ENCODE results near the gene ISCA1. TPM values are rescaled to one million over a fixed set of nuclear protein-coding genes. Genes with fewer than 3 reads are reported as not detected.

The ISCA1 gene
- total RNA-seq, result 10 to 100 TPM; 33.4 to 35.6 TPM
- polyA plus RNA-seq, result 55.1 TPM

DNA sequence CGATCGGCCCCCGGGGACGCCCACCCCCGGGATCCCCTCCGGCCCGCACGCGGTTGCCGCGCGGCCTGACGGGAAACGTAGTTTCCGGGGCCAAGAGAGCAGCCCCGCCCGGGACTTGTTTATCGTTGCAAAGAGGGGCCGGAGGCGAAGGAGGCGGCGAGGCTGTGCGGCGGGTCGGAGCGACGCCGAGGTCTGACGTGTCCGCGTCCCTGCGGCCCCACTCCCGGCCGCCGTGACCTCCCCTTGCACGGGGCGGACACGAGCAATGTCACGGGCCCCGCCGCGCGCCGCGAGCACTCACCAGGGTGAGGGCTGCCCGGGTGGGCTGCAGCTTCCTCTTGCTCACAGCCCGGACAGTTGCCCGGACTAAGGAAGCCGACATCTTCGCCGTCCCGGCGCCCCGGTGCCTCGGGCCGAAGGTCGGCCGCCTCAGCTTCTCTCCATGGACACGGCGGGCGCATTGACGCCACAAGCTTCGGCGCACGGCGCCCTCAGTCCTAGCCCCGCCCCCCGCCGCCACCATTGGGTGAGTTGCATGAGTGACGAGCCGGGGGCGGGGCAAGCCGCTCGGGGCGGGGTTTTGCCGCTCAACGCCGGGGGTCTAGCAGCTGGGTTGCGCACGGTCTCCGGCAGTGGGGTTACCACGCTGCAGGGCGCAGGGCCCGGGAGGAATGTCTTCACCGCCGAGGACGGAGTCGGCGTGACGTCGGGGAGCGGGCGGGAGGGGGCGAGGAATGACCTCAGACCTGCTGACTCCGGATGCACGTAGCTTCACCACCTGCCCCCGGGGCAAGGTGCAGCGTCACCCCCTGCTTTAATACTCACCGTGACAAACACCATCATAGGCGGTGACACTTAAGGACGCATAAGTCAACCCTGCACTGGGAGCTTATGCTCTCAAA, at the start of gene ISCA1:
ISCA1 (minus strand) TSS at position 462 of the 902 bp plus-strand sequence; CDS start at position 382, 80 bp downstream.
- peaks cover 0 to 39% (median 0%) of the 10 kb centered on the region in 3 donors for H3K36me3 Mint-ChIP-seq
- H3K9me3 ChIP-seq (ENCODE audit: low read length), result no peaks in the 10 kb centered on the region
- H3K36me3 ChIP-seq (ENCODE audit: insufficient read depth, low read length), result no peaks in the 10 kb centered on the region
- peak within 1 kb of the TSS; percentile 89 to 99 (median 96) for H3K27ac Mint-ChIP-seq
- H3K27ac ChIP-seq (ENCODE audit: low read depth, low read length), result peak within 1 kb of the TSS; percentile 95
- peak; percentile 97 to 100 (median 99) for DNase-seq
- peak within 1 kb of the TSS; percentile 95 for H3K4me3 ChIP-seq (ENCODE audit: low read length)
- H3K27me3 ChIP-seq (ENCODE audit: insufficient read depth, low read length, poor library complexity, severe bottlenecking), result no peaks in the 10 kb centered on the region
- peaks cover 35 to 53% (median 45%) of the 10 kb centered on the region in 3 donors for H3K4me1 Mint-ChIP-seq
- peaks cover 25% of the 10 kb centered on the region for H3K4me1 ChIP-seq (ENCODE audit: insufficient read depth, low read length)
- POLR2A ChIA-PET, result interaction anchor here (0.6 to 1.6 kb wide), 8 partner anchors 13 to 1692 kb away, joined by 3 to 7 read pairs (median 3); partner anchors contain the start of genes CDK20, GAS1 and TUT7
- no peaks in the 10 kb centered on the region for H3K9me3 Mint-ChIP-seq
- H3K4me3 Mint-ChIP-seq, result peak within 1 kb of the TSS; percentile 87 to 97 (median 93)
- H3K27me3 Mint-ChIP-seq, result no peaks in the 10 kb centered on the region
- CTCF ChIA-PET, result interaction anchor here (0.7 to 1.1 kb wide), 3 partner anchors 9 to 51 kb away, joined by 3 read pairs; no protein-coding TSS in a partner anchor

GRCh38 chr9:86330186-86330585, 47.8 kb upstream of the ISCA1 start:
- no peak overlapping the region for H3K27ac Mint-ChIP-seq

DNA sequence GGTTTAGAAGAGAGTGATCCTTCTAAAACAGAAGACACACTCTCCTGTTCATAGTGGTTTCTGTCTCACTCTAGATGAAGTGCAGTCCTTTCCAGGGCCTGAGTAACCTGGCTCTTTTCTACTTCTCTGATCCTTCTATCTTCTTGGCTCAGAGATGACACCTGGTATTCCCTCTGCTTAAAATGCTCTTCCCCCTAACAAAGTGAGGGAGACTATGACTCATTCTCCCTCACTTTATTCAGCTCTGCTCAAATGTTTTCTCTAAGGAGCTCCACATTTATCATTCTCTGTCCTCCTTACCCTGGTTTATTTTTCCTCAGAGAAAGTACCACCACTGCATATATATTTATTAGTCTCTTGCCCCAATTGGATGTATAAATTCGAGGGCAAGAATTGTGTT, 47.3 kb upstream of the ISCA1 start:
- H3K27ac Mint-ChIP-seq, result peak overlapping the region in 2 of 8 donors; percentile 41 to 47
- no peaks in the 10 kb centered on the region for H3K9me3 ChIP-seq (ENCODE audit: low read length)
- no peaks in the 10 kb centered on the region for H3K4me1 ChIP-seq (ENCODE audit: insufficient read depth, low read length)
- peaks cover 41% of the 10 kb centered on the region for H3K36me3 ChIP-seq (ENCODE audit: insufficient read depth, low read length)
- H3K27me3 Mint-ChIP-seq, result no peaks in the 10 kb centered on the region
- DNase-seq, result no peak
- ChIA-PET CTCF (no interaction called here), POLR2A (no interaction called here)
- no peak overlapping the region for H3K4me3 Mint-ChIP-seq
- peaks cover 0 to 2% (median 0%) of the 10 kb centered on the region in 5 donors for H3K9me3 Mint-ChIP-seq
- no peaks in the 10 kb centered on the region for H3K27me3 ChIP-seq (ENCODE audit: insufficient read depth, low read length, poor library complexity, severe bottlenecking)
- H3K27ac ChIP-seq (ENCODE audit: low read depth, low read length), result no peak overlapping the region
- H3K4me1 Mint-ChIP-seq, result peaks cover 19 to 35% (median 25%) of the 10 kb centered on the region in 3 donors
- H3K36me3 Mint-ChIP-seq, result peaks cover 26 to 84% (median 39%) of the 10 kb centered on the region in 3 donors
- H3K4me3 ChIP-seq (ENCODE audit: low read length), result no peak overlapping the region

More at GRCh38 chr9:86330186-86330585, 47.8 kb upstream of the ISCA1 start:
- POLR2A ChIA-PET, result no interaction called here
- H3K27me3 Mint-ChIP-seq, result no peaks in the 10 kb centered on the region
- no peak for DNase-seq
- H3K9me3 ChIP-seq (ENCODE audit: low read length), result no peaks in the 10 kb centered on the region
- H3K9me3 Mint-ChIP-seq, result peaks cover 0 to 2% (median 0%) of the 10 kb centered on the region in 5 donors
- CTCF ChIA-PET, result no interaction called here
- H3K27me3 ChIP-seq (ENCODE audit: insufficient read depth, low read length, poor library complexity, severe bottlenecking), result no peaks in the 10 kb centered on the region
- no peaks in the 10 kb centered on the region for H3K4me1 ChIP-seq (ENCODE audit: insufficient read depth, low read length)
- no peak overlapping the region for H3K4me3 ChIP-seq (ENCODE audit: low read length)
- no peak overlapping the region for H3K27ac ChIP-seq (ENCODE audit: low read depth, low read length)
- H3K4me1 Mint-ChIP-seq, result peaks cover 19 to 35% (median 25%) of the 10 kb centered on the region in 3 donors
- H3K4me3 Mint-ChIP-seq, result no peak overlapping the region
- peaks cover 39% of the 10 kb centered on the region for H3K36me3 ChIP-seq (ENCODE audit: insufficient read depth, low read length)
- peaks cover 31 to 83% (median 38%) of the 10 kb centered on the region in 3 donors for H3K36me3 Mint-ChIP-seq

DNA sequence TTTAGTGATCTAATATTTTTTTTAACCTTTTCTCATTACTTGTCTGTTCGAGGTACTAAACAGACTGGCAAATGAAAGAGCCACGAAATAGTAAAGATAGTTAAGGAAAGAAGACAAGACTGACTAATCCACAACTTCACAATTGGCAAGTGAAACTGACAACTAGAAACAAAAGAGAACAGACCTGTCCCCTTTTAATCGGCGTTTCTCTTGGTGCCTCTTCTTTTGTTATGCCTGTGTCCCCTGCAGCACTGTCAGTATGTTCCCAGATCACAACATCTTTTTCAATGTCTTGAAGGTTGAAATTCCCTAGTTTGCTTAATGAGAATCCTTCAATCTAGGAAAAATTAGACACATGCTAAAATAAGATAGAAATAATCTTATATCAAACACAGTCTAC, 45.8 kb upstream of the ISCA1 start:
- Mint-ChIP-seq H3K4me3 (no peak overlapping the region), H3K9me3 (peaks cover 0 to 1% (median 0%) of the 10 kb centered on the region in 5 donors), H3K36me3 (peaks cover 15 to 85% (median 36%) of the 10 kb centered on the region in 3 donors), H3K27ac (peak overlapping the region in 1 of 8 donors; percentile 66), H3K4me1 (peaks cover 17 to 41% (median 23%) of the 10 kb centered on the region in 3 donors), H3K27me3 (peaks cover 0 to 1% of the 10 kb centered on the region in 2 donors)
- H3K4me1 ChIP-seq (ENCODE audit: insufficient read depth, low read length), result no peaks in the 10 kb centered on the region
- no peak for DNase-seq
- CTCF ChIA-PET, result no interaction called here
- H3K27me3 ChIP-seq (ENCODE audit: insufficient read depth, low read length, poor library complexity, severe bottlenecking), result no peaks in the 10 kb centered on the region
- no peak overlapping the region for H3K27ac ChIP-seq (ENCODE audit: low read depth, low read length)
- POLR2A ChIA-PET, result interaction anchor here (0.5 kb wide), 1 partner anchor 8 kb away, joined by 3 read pairs; no protein-coding TSS in a partner anchor
- H3K9me3 ChIP-seq (ENCODE audit: low read length), result no peaks in the 10 kb centered on the region
- H3K36me3 ChIP-seq (ENCODE audit: insufficient read depth, low read length), result peaks cover 41% of the 10 kb centered on the region
- H3K4me3 ChIP-seq (ENCODE audit: low read length), result no peak overlapping the region

DNA sequence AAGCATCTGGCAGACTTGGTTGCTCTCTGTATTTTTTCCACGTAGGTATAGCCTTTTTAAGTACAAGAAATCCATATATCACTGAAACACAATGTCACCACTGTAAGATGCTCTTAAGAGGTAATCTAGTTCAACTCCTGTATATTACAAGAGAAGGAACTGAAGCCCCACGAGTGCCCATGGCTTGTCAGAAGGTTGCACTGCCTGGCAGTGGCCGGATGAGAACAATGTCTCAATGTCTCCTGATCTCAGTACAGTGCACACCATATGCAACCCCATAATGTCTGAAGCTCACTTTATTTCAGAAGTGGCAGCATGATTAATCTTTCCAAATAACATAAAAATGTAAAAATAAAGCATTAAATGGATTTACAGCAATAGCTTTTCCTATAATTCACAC, 44.2 kb upstream of the ISCA1 start:
- peak overlapping the region in 2 of 8 donors; percentile 36 to 61 for H3K27ac Mint-ChIP-seq

DNA sequence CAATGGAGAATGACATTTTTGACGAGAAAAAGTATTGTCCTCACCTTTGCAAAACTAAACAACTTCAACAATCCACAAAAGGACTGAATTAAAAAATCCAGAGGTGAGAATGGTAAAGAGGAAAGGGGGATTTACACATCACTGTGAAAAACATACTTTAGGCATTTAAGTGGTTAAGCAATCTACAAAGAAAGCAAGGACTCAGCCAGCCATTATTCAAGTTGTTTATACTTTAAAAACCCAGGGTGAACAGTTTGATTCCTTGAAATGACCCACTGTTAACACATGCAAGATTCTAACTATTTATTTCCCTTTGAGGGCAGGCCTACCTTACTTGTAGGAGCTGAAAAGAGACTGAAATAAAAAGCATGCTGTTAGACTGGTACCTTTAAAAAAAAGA, 42.6 kb upstream of the ISCA1 start:
- Mint-ChIP-seq H3K4me3 (no peak overlapping the region), H3K9me3 (no peaks in the 10 kb centered on the region), H3K27me3 (peaks cover 0 to 1% of the 10 kb centered on the region in 2 donors), H3K36me3 (peaks cover 11 to 90% (median 30%) of the 10 kb centered on the region in 3 donors), H3K4me1 (peaks cover 10 to 36% (median 16%) of the 10 kb centered on the region in 3 donors), H3K27ac (peak overlapping the region in 2 of 8 donors; percentile 17 to 22)
- H3K9me3 ChIP-seq (ENCODE audit: low read length), result no peaks in the 10 kb centered on the region
- peaks cover 65% of the 10 kb centered on the region for H3K36me3 ChIP-seq (ENCODE audit: insufficient read depth, low read length)
- POLR2A ChIA-PET, result no interaction called here
- no peaks in the 10 kb centered on the region for H3K27me3 ChIP-seq (ENCODE audit: insufficient read depth, low read length, poor library complexity, severe bottlenecking)
- H3K4me1 ChIP-seq (ENCODE audit: insufficient read depth, low read length), result no peaks in the 10 kb centered on the region
- H3K27ac ChIP-seq (ENCODE audit: low read depth, low read length), result no peak overlapping the region
- DNase-seq, result no peak
- H3K4me3 ChIP-seq (ENCODE audit: low read length), result no peak overlapping the region
- CTCF ChIA-PET, result no interaction called here

More for the DNA sequence above, 44.2 kb upstream of the ISCA1 start:
- no peak overlapping the region for H3K27ac ChIP-seq (ENCODE audit: low read depth, low read length)
- H3K27me3 ChIP-seq (ENCODE audit: insufficient read depth, low read length, poor library complexity, severe bottlenecking), result no peaks in the 10 kb centered on the region
- H3K9me3 ChIP-seq (ENCODE audit: low read length), result no peaks in the 10 kb centered on the region
- no peak overlapping the region for H3K4me3 ChIP-seq (ENCODE audit: low read length)
- Mint-ChIP-seq H3K4me1 (peaks cover 12 to 39% (median 16%) of the 10 kb centered on the region in 3 donors), H3K9me3 (no peaks in the 10 kb centered on the region), H3K4me3 (no peak overlapping the region), H3K27me3 (peaks cover 0 to 1% of the 10 kb centered on the region in 2 donors), H3K36me3 (peaks cover 11 to 86% (median 31%) of the 10 kb centered on the region in 3 donors)
- no peak for DNase-seq
- ChIA-PET CTCF (interaction anchor here (1.3 kb wide), 1 partner anchor 18 kb away, joined by 3 read pairs; no protein-coding TSS in a partner anchor), POLR2A (interaction anchor here (1.1 kb wide), 1 partner anchor 11 kb away, joined by 3 read pairs; no protein-coding TSS in a partner anchor)
- H3K4me1 ChIP-seq (ENCODE audit: insufficient read depth, low read length), result no peaks in the 10 kb centered on the region
- peaks cover 53% of the 10 kb centered on the region for H3K36me3 ChIP-seq (ENCODE audit: insufficient read depth, low read length)

- H3K4me3 ChIP-seq (ENCODE audit: low read length), result no peak overlapping the region
- Mint-ChIP-seq H3K27ac (peak overlapping the region in 3 of 8 donors; percentile 8 to 63 (median 28)), H3K4me1 (peaks cover 7 to 32% (median 12%) of the 10 kb centered on the region in 3 donors), H3K4me3 (no peak overlapping the region), H3K27me3 (peaks cover 0 to 1% of the 10 kb centered on the region in 2 donors), H3K9me3 (no peaks in the 10 kb centered on the region), H3K36me3 (peaks cover 11 to 89% (median 26%) of the 10 kb centered on the region in 3 donors)
- H3K27me3 ChIP-seq (ENCODE audit: insufficient read depth, low read length, poor library complexity, severe bottlenecking), result no peaks in the 10 kb centered on the region
- POLR2A ChIA-PET, result no interaction called here
- no peaks in the 10 kb centered on the region for H3K4me1 ChIP-seq (ENCODE audit: insufficient read depth, low read length)
- H3K9me3 ChIP-seq (ENCODE audit: low read length), result no peaks in the 10 kb centered on the region
- H3K27ac ChIP-seq (ENCODE audit: low read depth, low read length), result no peak overlapping the region
- CTCF ChIA-PET, result no interaction called here
- peaks cover 65% of the 10 kb centered on the region for H3K36me3 ChIP-seq (ENCODE audit: insufficient read depth, low read length)
- DNase-seq, result no peak
Measured at GRCh38 chr9:86324308-86324707, 42.0 kb upstream of the ISCA1 start.
